Prostate gland (tissue), 2 donors: ENCODE measurements around the gene CSE1L. TPM values are rescaled to one million over a fixed set of nuclear protein-coding genes. Genes with fewer than 3 reads are reported as not detected.

Source experiments
- DNase-seq: peaks from one replicate; pipeline ENCODE4 v3.0.0-alpha.2; 2019; ENCODE audit warnings: low spot score
- H3K27ac ChIP-seq, 2 donors: fragments of 200-600 bp; sonication (generic); 2 replicates each; pipeline ENCODE4 v1.5.1; 2017 to 2019
- H3K27me3 ChIP-seq: fragments of 200-600 bp; sonication (generic); replicated peaks from 2 replicates; pipeline ENCODE4 v1.5.1; 2019; ENCODE audit not compliant: insufficient read depth
- H3K36me3 ChIP-seq, 2 donors: fragments of 200-600 bp; sonication (generic); 1 replicate in 1 of 2; 2 replicates in 1 of 2; pipeline versions ENCODE4 v1.5.1 to v1.8.1; 2017 to 2019
- H3K4me1 ChIP-seq: fragments of 200-600 bp; sonication (generic); replicated peaks from 2 replicates; pipeline ENCODE4 v1.5.1; 2019
- H3K4me3 ChIP-seq, 2 donors: fragments of 200-600 bp; sonication (generic); 2 replicates each; pipeline ENCODE4 v1.5.1; 2017 to 2019
- H3K9me3 ChIP-seq: fragments of 200-600 bp; sonication (generic); 2 replicates; pipeline ENCODE4 v1.5.1; 2017
- CTCF ChIP-seq, 4 experiments: fragments of 200-600 bp in 2 of 4; fragments of 450-650 bp in 2 of 4; sonication (generic) in 2 of 4; IDR thresholded peaks; 1 replicate in 3 of 4; 2 replicates in 1 of 4; pipeline ENCODE4 v1.5.1; 2016 to 2019; ENCODE audit warnings: antibody characterized with exemption in 4 of 4, mild to moderate bottlenecking in 2 of 4, moderate library complexity in 2 of 4
- POLR2A ChIP-seq: fragments of 450-650 bp; IDR thresholded peaks from one replicate; pipeline ENCODE4 v1.6.1; 2016; ENCODE audit warnings: antibody characterized with exemption, mild to moderate bottlenecking
- POLR2AphosphoS5 ChIP-seq: sonication (generic); formaldehyde crosslinking; IDR thresholded peaks from one replicate; pipeline ENCODE4 v1.6.1; 2017; ENCODE audit warnings: antibody characterized with exemption
- WGBS: methylation state at CpG from one replicate; pipeline ENCODE4 v1.1.5; 2018; 5-methylcytosine and 5-hydroxymethylcytosine counted together
- intact Hi-C: fragments of 100-400 bp; cut with DNase I; formaldehyde crosslinking; loops from one replicate; pipeline ENCODE4 v1.14.2; 2022
- total RNA-seq, 2 donors: library from RNA; depleted of rRNA; stranded (reverse); fragments of >200 nt; gene quantifications; one replicate each; pipeline ENCODE4 v1.1.0, GENCODE V29; 2016

CSE1L gene
- total RNA-seq = 10 to 100 TPM; 38.8 to 64.0 TPM

- DNase-seq = peak; percentile 95
- Histone ChIP-seq H3K4me3 (peak within 1 kb of the TSS; percentile 94), H3K27ac (peak within 1 kb of the TSS; percentile 93 to 97), H3K4me1 (no peaks in the 10 kb centered on the region), H3K27me3 (no peaks in the 10 kb centered on the region), H3K9me3 (no peaks in the 10 kb centered on the region), H3K36me3 (no peaks in the 10 kb centered on the region)
- TF ChIP-seq CTCF (IDR thresholded peaks at IDR 0.05) (peak in 2 of 4 experiments; percentile 38 to 51), POLR2A (peak; percentile 83), POLR2AphosphoS5 (peak; percentile 90)
- under 1% methylated on average over 60 of the region's 80 CpGs for WGBS
- intact Hi-C loops = no loop called here
These were observed at the start of gene CSE1L for GRCh38 chr20:49046087-49046900. CSE1L (plus strand) TSS chr20:49046312; CDS start chr20:49058464, 12,152 bp downstream.

GRCh38 chr20:48999890-49000870, 45.9 kb upstream of the CSE1L start:
- Histone ChIP-seq H3K27me3 (no peaks in the 10 kb centered on the region), H3K4me3 (no peak overlapping the region), H3K4me1 (no peaks in the 10 kb centered on the region), H3K9me3 (no peaks in the 10 kb centered on the region), H3K27ac (no peak overlapping the region), H3K36me3 (no peaks in the 10 kb centered on the region)
- TF ChIP-seq POLR2A = no peak
- TF ChIP-seq POLR2AphosphoS5 = peak; percentile 21
- no peak for TF ChIP-seq CTCF (IDR thresholded peaks at IDR 0.05)
- intact Hi-C loops = no loop called here
- no peak for DNase-seq
- 20% methylated on average over 3 of the region's 3 CpGs for WGBS

GRCh38 chr20:49001741-49002140, 44.4 kb upstream of the CSE1L start:
- intact Hi-C loops = no loop called here
- Histone ChIP-seq H3K4me1 (no peaks in the 10 kb centered on the region), H3K4me3 (no peak overlapping the region), H3K27ac (no peak overlapping the region), H3K36me3 (no peaks in the 10 kb centered on the region), H3K27me3 (no peaks in the 10 kb centered on the region), H3K9me3 (no peaks in the 10 kb centered on the region)
- WGBS = 96% methylated on average over 7 of the region's 7 CpGs
- TF ChIP-seq CTCF (IDR thresholded peaks at IDR 0.05) = no peak
- TF ChIP-seq POLR2AphosphoS5 = no peak
- TF ChIP-seq POLR2A = no peak
- no peak for DNase-seq

- WGBS = 88% methylated on average over 8 of the region's 8 CpGs
- no peak for DNase-seq
- Histone ChIP-seq H3K9me3 (no peaks in the 10 kb centered on the region), H3K4me3 (no peak overlapping the region), H3K36me3 (no peaks in the 10 kb centered on the region), H3K27me3 (no peaks in the 10 kb centered on the region), H3K27ac (no peak overlapping the region), H3K4me1 (no peaks in the 10 kb centered on the region)
- intact Hi-C loops = no loop called here
- no peak for TF ChIP-seq CTCF (IDR thresholded peaks at IDR 0.05)
- TF ChIP-seq POLR2A = no peak
- no peak for TF ChIP-seq POLR2AphosphoS5
These were observed 39.6 kb upstream of the CSE1L start for GRCh38 chr20:49006446-49006980.
